SIG-M5 treated with dmso at 0.1 percent for 504 hours (cell line): ENCODE measurements around the gene CORO1A.
"Not testable (repeated sequence)": the region's sequence is repeated elsewhere in the genome, so short reads cannot be mapped to it uniquely, and the experiment has no call there.

Source experiments
- DNase-seq: peaks from one replicate; lab custom pipeline; 2025; ENCODE audit not compliant: unreplicated experiment; lab: John Stamatoyannopoulos, UW

CORO1A gene

GRCh38 chr16:30199608-30200343 lies 16.4 kb downstream of the CORO1A start:
- DNase-seq: not testable (repeated sequence)

GRCh38 chr16:30205541-30206236 lies 22.3 kb downstream of the CORO1A start:
- DNase-seq: not testable (repeated sequence)

GRCh38 chr16:30206252-30206651 lies 22.9 kb downstream of the CORO1A start:
- not testable (repeated sequence) for DNase-seq

- DNase-seq: not testable (repeated sequence)
These were observed 23.8 kb downstream of the CORO1A start for GRCh38 chr16:30207063-30207704.

GRCh38 chr16:30209032-30209431 lies 25.6 kb downstream of the CORO1A start:
- DNase-seq: not testable (repeated sequence)

GRCh38 chr16:30211414-30211813 lies 28.0 kb downstream of the CORO1A start:
- DNase-seq: not testable (repeated sequence)

GRCh38 chr16:30217082-30217481 lies 33.7 kb downstream of the CORO1A start:
- DNase-seq: not testable (repeated sequence)
